Measurements from ENCODE around the gene UNC13D. TPM values are rescaled to one million over a fixed set of nuclear protein-coding genes. Genes with fewer than 3 reads are reported as not detected.

UNC13D gene
- polyA plus RNA-seq, 3 donors: 28.4 to 111 (median 53.3) TPM

- Mint-ChIP-seq H3K27ac (peak overlapping the region in 1 of 7 donors; percentile 15), H3K9me3 (no peaks in the 10 kb centered on the region), H3K27me3 (ENCODE audit: low read depth in 3 of 3) (peaks cover 0 to 2% (median 2%) of the 10 kb centered on the region in 3 donors), H3K36me3 (peaks cover 67 to 87% of the 10 kb centered on the region in 2 donors), H3K4me1 (peaks cover 14% of the 10 kb centered on the region), H3K4me3 (no peak overlapping the region)
- TF ChIP-seq, protein P1, sequence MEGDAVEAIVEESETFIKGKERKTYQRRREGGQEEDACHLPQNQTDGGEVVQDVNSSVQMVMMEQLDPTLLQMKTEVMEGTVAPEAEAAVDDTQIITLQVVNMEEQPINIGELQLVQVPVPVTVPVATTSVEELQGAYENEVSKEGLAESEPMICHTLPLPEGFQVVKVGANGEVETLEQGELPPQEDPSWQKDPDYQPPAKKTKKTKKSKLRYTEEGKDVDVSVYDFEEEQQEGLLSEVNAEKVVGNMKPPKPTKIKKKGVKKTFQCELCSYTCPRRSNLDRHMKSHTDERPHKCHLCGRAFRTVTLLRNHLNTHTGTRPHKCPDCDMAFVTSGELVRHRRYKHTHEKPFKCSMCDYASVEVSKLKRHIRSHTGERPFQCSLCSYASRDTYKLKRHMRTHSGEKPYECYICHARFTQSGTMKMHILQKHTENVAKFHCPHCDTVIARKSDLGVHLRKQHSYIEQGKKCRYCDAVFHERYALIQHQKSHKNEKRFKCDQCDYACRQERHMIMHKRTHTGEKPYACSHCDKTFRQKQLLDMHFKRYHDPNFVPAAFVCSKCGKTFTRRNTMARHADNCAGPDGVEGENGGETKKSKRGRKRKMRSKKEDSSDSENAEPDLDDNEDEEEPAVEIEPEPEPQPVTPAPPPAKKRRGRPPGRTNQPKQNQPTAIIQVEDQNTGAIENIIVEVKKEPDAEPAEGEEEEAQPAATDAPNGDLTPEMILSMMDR (IDR thresholded peaks at IDR 0.05): no peak
- H3K79me2 ChIP-seq (ENCODE audit: insufficient read depth, low read length): peaks cover 30% of the 10 kb centered on the region
- no peak overlapping the region for H3K4me3 ChIP-seq (replicated peaks in 1 of 3; ENCODE audit: low read depth in 2 of 3, low read length in 3 of 3)
- no peaks in the 10 kb centered on the region for H3K27me3 ChIP-seq (ENCODE audit: control insufficient read depth in 2 of 2, insufficient read depth in 2 of 2, low read length in 2 of 2)
- H3K4me1 ChIP-seq (ENCODE audit: control insufficient read depth in 1 of 2, insufficient read depth in 2 of 2, low read length in 2 of 2): peaks cover 10 to 20% of the 10 kb centered on the region in 2 donors
- intact Hi-C loops (cut with micrococcal nuclease): no loop called here
- no peaks in the 10 kb centered on the region for H3K9me3 ChIP-seq (replicated peaks in 1 of 2; ENCODE audit: control insufficient read depth in 1 of 2, insufficient read depth in 1 of 2, low read length in 2 of 2)
- H3K4me2 ChIP-seq (replicated peaks; ENCODE audit: extremely low read depth, low read length, poor library complexity, severe bottlenecking): no peak overlapping the region
- H3K9ac ChIP-seq (ENCODE audit: insufficient read depth, low read length, poor library complexity, severe bottlenecking): no peak overlapping the region
- H3K27ac ChIP-seq (ENCODE audit: low read depth in 1 of 2, low read length in 2 of 2): no peak overlapping the region
- WGBS (ENCODE audit: insufficient coverage): 98% methylated on average over 13 of the region's 15 CpGs
- peaks cover 71% of the 10 kb centered on the region for H4K20me1 ChIP-seq (ENCODE audit: insufficient read depth, low read length)
- DNase-seq: no peak
- peaks cover 71 to 86% of the 10 kb centered on the region in 2 donors for H3K36me3 ChIP-seq (replicated peaks in 1 of 2; ENCODE audit: control insufficient read depth in 1 of 2, insufficient read depth in 2 of 2, low read length in 2 of 2)
- no peak overlapping the region for H2AFZ ChIP-seq (ENCODE audit: insufficient read depth, low read depth, low read length, poor library complexity, severe bottlenecking)
These were observed 5.8 kb downstream of the UNC13D start for GRCh38 chr17:75838410-75838809.

DNA sequence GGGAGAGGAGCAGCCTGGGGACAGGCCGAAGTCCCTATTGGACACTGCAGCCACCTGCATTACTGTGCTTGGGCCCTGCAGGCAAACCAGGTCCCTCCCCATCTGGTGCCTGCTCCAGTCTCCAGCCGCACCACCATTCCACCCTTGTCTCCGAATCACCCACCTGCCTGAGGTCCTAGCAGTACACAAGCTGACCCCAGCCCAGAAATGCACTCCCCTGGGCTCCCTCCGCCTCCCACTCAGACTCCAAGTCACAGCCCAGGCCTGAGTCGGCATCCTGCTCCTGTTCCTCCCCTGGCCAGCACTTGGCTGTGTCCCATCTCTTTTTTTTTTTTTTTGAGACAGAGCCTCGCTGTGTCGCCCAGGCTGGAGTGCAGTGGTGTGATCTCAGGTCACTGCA lies 6.3 kb downstream of the UNC13D start:
- no peaks in the 10 kb centered on the region for H3K27me3 ChIP-seq (ENCODE audit: control insufficient read depth in 2 of 2, insufficient read depth in 2 of 2, low read length in 2 of 2)
- no peak overlapping the region for H3K4me3 ChIP-seq (replicated peaks in 1 of 3; ENCODE audit: low read depth in 2 of 3, low read length in 3 of 3)
- TF ChIP-seq, protein P1 (IDR thresholded peaks at IDR 0.05): no peak
- no peak overlapping the region for H3K27ac ChIP-seq (ENCODE audit: low read depth in 1 of 2, low read length in 2 of 2)
- H2AFZ ChIP-seq (ENCODE audit: insufficient read depth, low read depth, low read length, poor library complexity, severe bottlenecking): no peak overlapping the region
- Mint-ChIP-seq H3K27me3 (ENCODE audit: low read depth in 3 of 3) (peaks cover 0 to 2% (median 2%) of the 10 kb centered on the region in 3 donors), H3K4me3 (no peak overlapping the region), H3K36me3 (peaks cover 71 to 91% of the 10 kb centered on the region in 2 donors), H3K27ac (peak overlapping the region in 1 of 7 donors; percentile 15), H3K4me1 (peaks cover 15% of the 10 kb centered on the region), H3K9me3 (no peaks in the 10 kb centered on the region)
- no peak for DNase-seq
- H3K9me3 ChIP-seq (replicated peaks in 1 of 2; ENCODE audit: control insufficient read depth in 1 of 2, insufficient read depth in 1 of 2, low read length in 2 of 2): no peaks in the 10 kb centered on the region
- H4K20me1 ChIP-seq (ENCODE audit: insufficient read depth, low read length): peaks cover 72% of the 10 kb centered on the region
- peaks cover 10 to 20% of the 10 kb centered on the region in 2 donors for H3K4me1 ChIP-seq (ENCODE audit: control insufficient read depth in 1 of 2, insufficient read depth in 2 of 2, low read length in 2 of 2)
- intact Hi-C loops (cut with micrococcal nuclease): no loop called here
- no peak overlapping the region for H3K9ac ChIP-seq (ENCODE audit: insufficient read depth, low read length, poor library complexity, severe bottlenecking)
- no peak overlapping the region for H3K4me2 ChIP-seq (replicated peaks; ENCODE audit: extremely low read depth, low read length, poor library complexity, severe bottlenecking)
- WGBS (ENCODE audit: insufficient coverage): 94% methylated on average over 7 of the region's 7 CpGs
- peaks cover 74 to 91% of the 10 kb centered on the region in 2 donors for H3K36me3 ChIP-seq (replicated peaks in 1 of 2; ENCODE audit: control insufficient read depth in 1 of 2, insufficient read depth in 2 of 2, low read length in 2 of 2)
- peaks cover 24% of the 10 kb centered on the region for H3K79me2 ChIP-seq (ENCODE audit: insufficient read depth, low read length)
